Measurements from ENCODE around the gene RAB3A.

The RAB3A gene

DNA sequence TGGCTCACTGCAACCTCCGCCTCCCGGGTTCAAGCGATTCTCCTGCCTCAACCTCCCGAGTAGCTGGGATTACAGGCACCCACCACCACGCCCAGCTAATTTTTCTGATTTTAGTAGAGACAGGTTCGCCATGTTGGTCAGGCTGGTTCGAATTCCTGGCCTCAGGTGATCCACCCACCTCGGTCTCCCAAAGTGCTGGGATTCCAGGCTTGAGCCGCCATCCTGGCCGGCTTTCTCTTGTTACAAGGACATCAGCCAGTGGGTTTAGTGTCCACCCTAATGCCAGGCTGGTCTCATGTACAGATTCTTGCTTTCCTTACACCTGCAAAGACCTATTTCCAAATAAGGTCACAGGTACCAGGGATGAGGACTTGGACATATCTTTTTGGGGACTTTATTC lies 44.0 kb downstream of the RAB3A start:
- TF ChIP-seq TCF12 (IDR thresholded peaks at IDR 0.05; ENCODE audit: low read depth) (no peak), TEAD4 (IDR thresholded peaks at IDR 0.05) (no peak), NFIC (IDR thresholded peaks at IDR 0.05) (no peak), FOXM1 (IDR thresholded peaks at IDR 0.05; ENCODE audit: borderline replicate concordance, low read depth) (no peak), CEBPB (IDR thresholded peaks at IDR 0.05) (no peak), EGR1 (IDR thresholded peaks at IDR 0.05) (no peak), YY1 (IDR thresholded peaks at IDR 0.05; ENCODE audit: low read depth) (no peak), EP300 (IDR thresholded peaks at IDR 0.05; ENCODE audit: borderline replicate concordance) (no peak), TAF1 (IDR thresholded peaks at IDR 0.05; ENCODE audit: low read depth) (no peak), ZBTB7A (IDR thresholded peaks at IDR 0.05; ENCODE audit: low read depth) (no peak), RAD21 (IDR thresholded peaks at IDR 0.05; ENCODE audit: low read depth) (no peak), CREB1 (IDR thresholded peaks at IDR 0.05; ENCODE audit: low read depth) (no peak)
- TF ChIP-seq, protein P1, sequence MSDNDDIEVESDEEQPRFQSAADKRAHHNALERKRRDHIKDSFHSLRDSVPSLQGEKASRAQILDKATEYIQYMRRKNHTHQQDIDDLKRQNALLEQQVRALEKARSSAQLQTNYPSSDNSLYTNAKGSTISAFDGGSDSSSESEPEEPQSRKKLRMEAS (IDR thresholded peaks at IDR 0.05): no peak
- TF ChIP-seq, protein P2, sequence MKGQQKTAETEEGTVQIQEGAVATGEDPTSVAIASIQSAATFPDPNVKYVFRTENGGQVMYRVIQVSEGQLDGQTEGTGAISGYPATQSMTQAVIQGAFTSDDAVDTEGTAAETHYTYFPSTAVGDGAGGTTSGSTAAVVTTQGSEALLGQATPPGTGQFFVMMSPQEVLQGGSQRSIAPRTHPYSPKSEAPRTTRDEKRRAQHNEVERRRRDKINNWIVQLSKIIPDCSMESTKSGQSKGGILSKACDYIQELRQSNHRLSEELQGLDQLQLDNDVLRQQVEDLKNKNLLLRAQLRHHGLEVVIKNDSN (IDR thresholded peaks at IDR 0.05): no peak
- TF ChIP-seq, protein P3, sequence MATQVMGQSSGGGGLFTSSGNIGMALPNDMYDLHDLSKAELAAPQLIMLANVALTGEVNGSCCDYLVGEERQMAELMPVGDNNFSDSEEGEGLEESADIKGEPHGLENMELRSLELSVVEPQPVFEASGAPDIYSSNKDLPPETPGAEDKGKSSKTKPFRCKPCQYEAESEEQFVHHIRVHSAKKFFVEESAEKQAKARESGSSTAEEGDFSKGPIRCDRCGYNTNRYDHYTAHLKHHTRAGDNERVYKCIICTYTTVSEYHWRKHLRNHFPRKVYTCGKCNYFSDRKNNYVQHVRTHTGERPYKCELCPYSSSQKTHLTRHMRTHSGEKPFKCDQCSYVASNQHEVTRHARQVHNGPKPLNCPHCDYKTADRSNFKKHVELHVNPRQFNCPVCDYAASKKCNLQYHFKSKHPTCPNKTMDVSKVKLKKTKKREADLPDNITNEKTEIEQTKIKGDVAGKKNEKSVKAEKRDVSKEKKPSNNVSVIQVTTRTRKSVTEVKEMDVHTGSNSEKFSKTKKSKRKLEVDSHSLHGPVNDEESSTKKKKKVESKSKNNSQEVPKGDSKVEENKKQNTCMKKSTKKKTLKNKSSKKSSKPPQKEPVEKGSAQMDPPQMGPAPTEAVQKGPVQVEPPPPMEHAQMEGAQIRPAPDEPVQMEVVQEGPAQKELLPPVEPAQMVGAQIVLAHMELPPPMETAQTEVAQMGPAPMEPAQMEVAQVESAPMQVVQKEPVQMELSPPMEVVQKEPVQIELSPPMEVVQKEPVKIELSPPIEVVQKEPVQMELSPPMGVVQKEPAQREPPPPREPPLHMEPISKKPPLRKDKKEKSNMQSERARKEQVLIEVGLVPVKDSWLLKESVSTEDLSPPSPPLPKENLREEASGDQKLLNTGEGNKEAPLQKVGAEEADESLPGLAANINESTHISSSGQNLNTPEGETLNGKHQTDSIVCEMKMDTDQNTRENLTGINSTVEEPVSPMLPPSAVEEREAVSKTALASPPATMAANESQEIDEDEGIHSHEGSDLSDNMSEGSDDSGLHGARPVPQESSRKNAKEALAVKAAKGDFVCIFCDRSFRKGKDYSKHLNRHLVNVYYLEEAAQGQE (IDR thresholded peaks at IDR 0.05; ENCODE audit: low read depth): no peak

DNA sequence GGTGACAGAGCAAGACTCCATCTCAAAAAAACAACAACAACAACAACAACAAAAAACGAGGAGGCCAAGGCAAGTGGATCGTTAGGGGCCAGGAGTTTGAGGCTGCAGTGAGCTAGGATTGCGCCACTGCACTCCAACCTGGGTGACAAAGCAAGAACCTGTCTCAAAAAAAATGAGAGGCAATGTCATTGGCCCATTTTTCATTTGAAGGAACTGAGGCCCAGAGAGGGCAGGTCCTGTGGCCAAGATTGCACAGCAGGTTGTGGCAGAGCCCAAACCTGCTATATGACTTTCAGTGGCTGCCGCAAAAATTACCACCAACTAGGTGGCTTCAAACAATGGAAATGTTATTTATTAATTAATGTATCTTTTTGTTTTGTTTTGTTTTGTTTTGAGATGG lies 45.4 kb downstream of the RAB3A start:
- TF ChIP-seq ZBTB7A (IDR thresholded peaks at IDR 0.05; ENCODE audit: low read depth) (no peak), TAF1 (IDR thresholded peaks at IDR 0.05; ENCODE audit: low read depth) (no peak), CEBPB (IDR thresholded peaks at IDR 0.05) (no peak), EGR1 (IDR thresholded peaks at IDR 0.05) (no peak), EP300 (IDR thresholded peaks at IDR 0.05; ENCODE audit: borderline replicate concordance) (no peak), NFIC (IDR thresholded peaks at IDR 0.05) (no peak)
- TF ChIP-seq, protein P2 (IDR thresholded peaks at IDR 0.05): no peak

DNA sequence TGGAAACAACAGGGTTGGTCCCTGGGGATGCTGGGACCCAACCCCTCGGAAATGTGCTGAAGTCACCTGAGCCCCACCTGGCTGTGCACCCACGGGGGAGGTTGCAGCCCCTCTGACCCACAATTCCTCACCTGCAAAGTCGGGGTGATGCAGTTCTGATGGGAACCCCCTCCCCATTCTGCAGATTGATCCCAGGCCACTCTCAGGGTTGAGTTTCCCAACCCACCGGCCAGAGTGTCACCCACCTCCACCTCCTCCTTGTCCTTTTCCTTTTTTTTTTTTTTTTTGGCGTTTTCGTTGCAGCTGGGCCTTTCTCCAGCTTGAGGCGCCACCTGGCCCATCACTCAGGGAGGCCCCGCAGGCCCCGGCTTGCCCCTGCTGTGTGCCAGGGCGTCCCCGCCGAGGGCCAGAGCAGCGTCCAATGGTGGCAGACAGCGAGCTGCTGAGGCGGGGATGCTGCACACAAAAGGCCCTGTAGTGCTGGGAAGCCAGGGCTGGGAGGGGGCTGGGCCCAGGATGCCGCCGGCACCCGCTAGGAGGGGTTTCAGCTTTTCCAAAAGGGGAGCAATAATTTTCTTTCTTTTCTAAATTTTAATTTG lies 46.3 kb downstream of the RAB3A start:
- TF ChIP-seq TAF1 (IDR thresholded peaks at IDR 0.05; ENCODE audit: low read depth) (0 out of 2 replicates have a peak, but pooled peaks have one; percentile 15), YY1 (IDR thresholded peaks at IDR 0.05; ENCODE audit: low read depth) (0 out of 2 replicates have a peak, but pooled peaks have one; percentile 25), CEBPB (IDR thresholded peaks at IDR 0.05) (no peak), FOXM1 (IDR thresholded peaks at IDR 0.05; ENCODE audit: borderline replicate concordance, low read depth) (no peak), NFIC (IDR thresholded peaks at IDR 0.05) (peak; percentile 50; the same call in 1 of the 2 replicates), RAD21 (IDR thresholded peaks at IDR 0.05; ENCODE audit: low read depth) (no peak), TEAD4 (IDR thresholded peaks at IDR 0.05) (no peak), ZBTB7A (IDR thresholded peaks at IDR 0.05; ENCODE audit: low read depth) (no peak; the same call in none of the 2 replicates), EP300 (IDR thresholded peaks at IDR 0.05; ENCODE audit: borderline replicate concordance) (no peak), EGR1 (IDR thresholded peaks at IDR 0.05) (no peak), CREB1 (IDR thresholded peaks at IDR 0.05; ENCODE audit: low read depth) (0 out of 2 replicates have a peak, but pooled peaks have one; percentile 5), TCF12 (IDR thresholded peaks at IDR 0.05; ENCODE audit: low read depth) (peak; percentile 53; the same call in 1 of the 2 replicates)
- TF ChIP-seq, protein P3 (IDR thresholded peaks at IDR 0.05; ENCODE audit: low read depth): no peak
- TF ChIP-seq, protein P1 (IDR thresholded peaks at IDR 0.05): no peak; the same call in 1 of the 2 replicates
- TF ChIP-seq, protein P2 (IDR thresholded peaks at IDR 0.05): no peak

DNA sequence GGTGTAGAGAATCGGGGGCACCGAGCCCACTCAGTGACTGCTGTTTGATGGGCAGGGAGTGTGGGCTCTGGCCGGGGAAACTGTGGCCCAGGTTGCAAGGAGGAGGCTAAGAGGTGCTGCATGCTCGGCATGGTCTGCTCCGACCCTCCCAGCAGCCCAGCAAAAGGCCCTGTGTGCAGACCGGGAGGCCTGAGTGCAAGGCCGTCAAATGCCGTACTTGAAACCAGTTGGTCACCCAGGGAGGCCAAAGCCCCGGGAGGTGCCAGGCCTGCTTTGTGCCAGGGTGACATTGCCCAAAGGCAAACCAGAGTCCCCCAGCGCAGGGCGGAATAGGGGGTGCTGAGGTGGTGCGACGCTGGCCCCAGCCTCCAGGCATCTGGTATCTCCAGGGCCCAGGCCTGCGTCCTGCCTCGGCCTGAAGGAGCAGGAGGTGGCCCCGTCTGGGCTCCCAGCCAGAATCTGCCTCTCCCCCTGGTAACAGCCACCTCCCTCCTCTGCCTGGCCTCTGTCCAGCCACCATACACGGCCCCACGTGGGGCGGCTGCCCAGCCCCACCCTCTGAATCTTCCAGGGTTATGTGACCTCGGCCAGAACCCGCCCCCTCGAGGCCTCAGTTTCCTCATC lies 46.9 kb downstream of the RAB3A start:
- TF ChIP-seq NFIC (IDR thresholded peaks at IDR 0.05) (peak; percentile 97), YY1 (IDR thresholded peaks at IDR 0.05; ENCODE audit: low read depth) (0 out of 2 replicates have a peak, but pooled peaks have one; percentile 6), TEAD4 (IDR thresholded peaks at IDR 0.05) (peak; percentile 22; the same call in 1 of the 2 replicates), EGR1 (IDR thresholded peaks at IDR 0.05) (0 out of 2 replicates have a peak, but pooled peaks have one; percentile 27), CEBPB (IDR thresholded peaks at IDR 0.05) (no peak), EP300 (IDR thresholded peaks at IDR 0.05; ENCODE audit: borderline replicate concordance) (peak; percentile 82), TCF12 (IDR thresholded peaks at IDR 0.05; ENCODE audit: low read depth) (no peak), TAF1 (IDR thresholded peaks at IDR 0.05; ENCODE audit: low read depth) (no peak; the same call in 1 of the 2 replicates), CREB1 (IDR thresholded peaks at IDR 0.05; ENCODE audit: low read depth) (peak; percentile 34; the same call in 1 of the 2 replicates), FOXM1 (IDR thresholded peaks at IDR 0.05; ENCODE audit: borderline replicate concordance, low read depth) (no peak), ZBTB7A (IDR thresholded peaks at IDR 0.05; ENCODE audit: low read depth) (no peak), RAD21 (IDR thresholded peaks at IDR 0.05; ENCODE audit: low read depth) (no peak)
- TF ChIP-seq, protein P2 (IDR thresholded peaks at IDR 0.05): peak; percentile 91
- TF ChIP-seq, protein P3 (IDR thresholded peaks at IDR 0.05; ENCODE audit: low read depth): no peak
- TF ChIP-seq, protein P1 (IDR thresholded peaks at IDR 0.05): peak; percentile 86

All from Ishikawa (cell line).